Common myeloid progenitor, CD34-positive (primary cell): Measurements from ENCODE around the gene TM2D3.
A peak's percentile ranks its signal among the peaks of the same experiment; 100 is the strongest.

Experiments
- CTCF ChIA-PET: fragments of 350-600 bp; sonication (Branson Sonifier 250); formaldehyde crosslinking; loops from one replicate; lab custom pipeline; 2021; ENCODE audit warnings: antibody characterized with exemption; lab: Charles Lee
- POLR2A ChIA-PET: fragments of 350-600 bp; sonication (Branson Sonifier 250); formaldehyde crosslinking; loops from one replicate; lab custom pipeline; 2021; ENCODE audit warnings: antibody characterized with exemption; lab: Charles Lee
- DNase-seq, 3 donors: peaks; one replicate each; pipeline versions ENCODE4 v3.0.0 to v3.0.0-alpha.2; 2013
- H3K27ac ChIP-seq, 2 experiments: 1 replicate in 1 of 2; 2 replicates in 1 of 2; pipeline ENCODE4 v1.7.0; 2013; ENCODE audit warnings: inconsistent platforms in 2 of 2, low read length in 2 of 2, mild to moderate bottlenecking in 2 of 2, low read depth in 1 of 2, moderate library complexity in 1 of 2; ENCODE audit not compliant: severe bottlenecking in 2 of 2, insufficient read depth in 1 of 2, poor library complexity in 1 of 2
- H3K27me3 ChIP-seq, 5 experiments: replicated peaks in 2 of 5; 1 replicate in 3 of 5; 2 replicates in 2 of 5; pipeline versions ENCODE4 v1.6.1 to v1.7.0; 2013; ENCODE audit warnings: low read length in 4 of 5, mild to moderate bottlenecking in 2 of 5, moderate library complexity in 2 of 5, inconsistent platforms in 1 of 5; ENCODE audit not compliant: insufficient read depth in 5 of 5, control insufficient read depth in 4 of 5
- H3K36me3 ChIP-seq, 4 experiments: 1 replicate in 2 of 4; 2 replicates in 2 of 4; pipeline versions ENCODE4 v1.6.1 to v1.7.0; 2013; ENCODE audit warnings: low read length in 3 of 4, control low read depth in 1 of 4, mild to moderate bottlenecking in 1 of 4; ENCODE audit not compliant: control insufficient read depth in 4 of 4, insufficient read depth in 4 of 4
- H3K4me1 ChIP-seq, 4 experiments: 1 replicate in 3 of 4; 2 replicates in 1 of 4; pipeline versions ENCODE4 v1.6.1 to v1.7.1; 2013; ENCODE audit warnings: low read length in 3 of 4, mild to moderate bottlenecking in 3 of 4, control low read depth in 1 of 4, inconsistent platforms in 1 of 4, moderate library complexity in 1 of 4; ENCODE audit not compliant: control insufficient read depth in 4 of 4, insufficient read depth in 4 of 4; ENCODE audit errors: control extremely low read depth in 1 of 4
- H3K4me3 ChIP-seq, 7 experiments: 1 replicate in 4 of 7; 2 replicates in 3 of 7; pipeline versions ENCODE4 v1.5.1 to v1.7.0; 2013; ENCODE audit warnings: mild to moderate bottlenecking in 7 of 7, low read length in 6 of 7, moderate library complexity in 6 of 7, inconsistent platforms in 2 of 7, low read depth in 2 of 7, control low read depth in 1 of 7; ENCODE audit not compliant: insufficient read depth in 4 of 7, control insufficient read depth in 1 of 7; ENCODE audit errors: extremely low read depth in 1 of 7
- H3K9me3 ChIP-seq, 5 experiments: 1 replicate in 4 of 5; 2 replicates in 1 of 5; pipeline versions ENCODE4 v1.6.1 to v1.7.1; 2013; ENCODE audit warnings: low read length in 4 of 5, mild to moderate bottlenecking in 2 of 5, inconsistent platforms in 1 of 5, low read depth in 1 of 5, moderate library complexity in 1 of 5; ENCODE audit not compliant: control insufficient read depth in 4 of 5, insufficient read depth in 2 of 5; ENCODE audit errors: control extremely low read depth in 1 of 5
- WGBS: methylation state at CpG from one replicate; pipeline ENCODE4 v1.1.5; 2013; ENCODE audit not compliant: insufficient coverage; 5-methylcytosine and 5-hydroxymethylcytosine counted together

TM2D3 gene

GRCh38 chr15:101615414-101615985 lies 36.7 kb downstream of the TM2D3 start:
- no peak overlapping the region for H3K4me3 ChIP-seq
- no peak overlapping the region for H3K27ac ChIP-seq
- H3K27me3 ChIP-seq: peaks cover 0 to 3% (median 0%) of the 10 kb centered on the region in 5 experiments
- ChIA-PET POLR2A (no interaction called here), CTCF (interaction anchor here (1.4 kb wide), 2 partner anchors 22 to 36 kb away, joined by 3 to 4 read pairs; no protein-coding TSS in a partner anchor)
- WGBS: 86% methylated on average over 11 of the region's 15 CpGs
- H3K36me3 ChIP-seq: no peaks in the 10 kb centered on the region
- no peaks in the 10 kb centered on the region for H3K9me3 ChIP-seq
- peaks cover 1 to 19% (median 18%) of the 10 kb centered on the region in 4 experiments for H3K4me1 ChIP-seq
- DNase-seq: no peak

GRCh38 chr15:101614761-101615160 lies 37.4 kb downstream of the TM2D3 start:
- Histone ChIP-seq H3K27me3 (peaks cover 0 to 3% (median 0%) of the 10 kb centered on the region in 5 experiments), H3K36me3 (no peaks in the 10 kb centered on the region), H3K27ac (no peak overlapping the region), H3K9me3 (no peaks in the 10 kb centered on the region), H3K4me1 (peaks cover 1 to 18% (median 17%) of the 10 kb centered on the region in 4 experiments), H3K4me3 (no peak overlapping the region)
- WGBS: 96% methylated on average over 11 of the region's 11 CpGs
- DNase-seq: no peak
- ChIA-PET POLR2A (no interaction called here), CTCF (interaction anchor here (1.2 kb wide), 1 partner anchor 35 kb away, joined by 4 read pairs; no protein-coding TSS in a partner anchor)

GRCh38 chr15:101614001-101614585 lies 38.1 kb downstream of the TM2D3 start:
- WGBS: 91% methylated on average over 13 of the region's 14 CpGs
- no peaks in the 10 kb centered on the region for H3K36me3 ChIP-seq
- peaks cover 0 to 3% (median 0%) of the 10 kb centered on the region in 5 experiments for H3K27me3 ChIP-seq
- no peak overlapping the region for H3K4me3 ChIP-seq
- H3K9me3 ChIP-seq: no peaks in the 10 kb centered on the region
- DNase-seq: no peak
- no peak overlapping the region for H3K27ac ChIP-seq
- H3K4me1 ChIP-seq: peaks cover 0 to 11% (median 11%) of the 10 kb centered on the region in 4 experiments
- ChIA-PET POLR2A (no interaction called here), CTCF (interaction anchor here (1.2 kb wide), 1 partner anchor 35 kb away, joined by 4 read pairs; no protein-coding TSS in a partner anchor)

- WGBS: 78% methylated on average over 20 of the region's 20 CpGs
- Histone ChIP-seq H3K36me3 (no peaks in the 10 kb centered on the region), H3K9me3 (no peaks in the 10 kb centered on the region), H3K4me1 (peaks cover 0 to 4% (median 4%) of the 10 kb centered on the region in 4 experiments), H3K4me3 (no peak overlapping the region), H3K27ac (no peak overlapping the region), H3K27me3 (peaks cover 0 to 3% (median 0%) of the 10 kb centered on the region in 5 experiments)
- CTCF ChIA-PET: no interaction called here
- peak in 1 of 3 donors; percentile 9 for DNase-seq
- POLR2A ChIA-PET: no interaction called here
Measured at GRCh38 chr15:101613130-101614000, 38.8 kb downstream of the TM2D3 start.

- Histone ChIP-seq H3K4me3 (no peak overlapping the region), H3K27ac (no peak overlapping the region), H3K36me3 (no peaks in the 10 kb centered on the region), H3K4me1 (no peaks in the 10 kb centered on the region), H3K27me3 (peaks cover 0 to 3% (median 0%) of the 10 kb centered on the region in 5 experiments), H3K9me3 (no peaks in the 10 kb centered on the region)
- ChIA-PET POLR2A (no interaction called here), CTCF (interaction anchor here (1.1 kb wide), 1 partner anchor 9 kb away, joined by 3 read pairs; no protein-coding TSS in a partner anchor)
- no peak for DNase-seq
- 97% methylated on average over 8 of the region's 11 CpGs for WGBS
Measured at GRCh38 chr15:101612676-101613075, 39.5 kb downstream of the TM2D3 start.

GRCh38 chr15:101611580-101612299 lies 40.4 kb downstream of the TM2D3 start:
- Histone ChIP-seq H3K4me1 (no peaks in the 10 kb centered on the region), H3K36me3 (no peaks in the 10 kb centered on the region), H3K27me3 (peaks cover 0 to 3% (median 0%) of the 10 kb centered on the region in 5 experiments), H3K4me3 (no peak overlapping the region), H3K9me3 (no peaks in the 10 kb centered on the region), H3K27ac (no peak overlapping the region)
- POLR2A ChIA-PET: no interaction called here
- no peak for DNase-seq
- 93% methylated on average over 9 of the region's 10 CpGs for WGBS
- CTCF ChIA-PET: interaction anchor here (0.6 to 1.1 kb wide), 3 partner anchors 10 to 24 kb away, joined by 3 to 4 read pairs (median 3); no protein-coding TSS in a partner anchor
